Smooth muscle cell (in vitro differentiated cells): ENCODE results near the gene IGF2BP3. TPM values are rescaled to one million over a fixed set of nuclear protein-coding genes. Genes with fewer than 3 reads are reported as not detected.

Experiments used
- DNase-seq: peaks from one replicate; lab custom pipeline; 2025; ENCODE audit not compliant: unreplicated experiment; lab: John Stamatoyannopoulos, UW
- H2AFZ ChIP-seq: fragments of 200-600 bp; sonication (generic); 2 replicates; pipeline ENCODE4 v1.6.0; 2016; ENCODE audit warnings: antibody characterized with exemption, low read depth, mild to moderate bottlenecking
- H3F3A ChIP-seq: fragments of 200-600 bp; sonication (generic); 2 replicates; pipeline ENCODE4 v1.6.0; 2017; ENCODE audit warnings: antibody characterized with exemption, low read depth
- H3K27ac ChIP-seq: fragments of 200-600 bp; sonication (generic); 2 replicates; pipeline ENCODE4 v1.5.1; 2016; ENCODE audit warnings: low read depth, mild to moderate bottlenecking
- H3K27me3 ChIP-seq: fragments of 200-600 bp; sonication (generic); 2 replicates; pipeline ENCODE4 v1.6.1; 2016; ENCODE audit warnings: low read depth, mild to moderate bottlenecking
- H3K36me3 ChIP-seq: fragments of 200-600 bp; sonication (generic); 2 replicates; pipeline ENCODE4 v1.5.1; 2016; ENCODE audit warnings: low read depth
- H3K4me1 ChIP-seq: fragments of 200-600 bp; sonication (generic); 2 replicates; pipeline ENCODE4 v1.5.1; 2016; ENCODE audit warnings: low read depth
- H3K4me2 ChIP-seq: fragments of 200-600 bp; sonication (generic); 2 replicates; pipeline ENCODE4 v1.6.0; 2016; ENCODE audit warnings: mild to moderate bottlenecking
- H3K4me3 ChIP-seq: fragments of 200-600 bp; sonication (generic); 2 replicates; pipeline ENCODE4 v1.5.1; 2016; ENCODE audit warnings: mild to moderate bottlenecking
- H3K79me2 ChIP-seq: fragments of 200-600 bp; sonication (generic); 2 replicates; pipeline ENCODE4 v1.6.0; 2016; ENCODE audit warnings: low read depth, mild to moderate bottlenecking
- H3K9ac ChIP-seq: fragments of 200-600 bp; sonication (generic); 2 replicates; pipeline ENCODE4 v1.6.0; 2016; ENCODE audit warnings: low read depth
- H3K9me3 ChIP-seq: fragments of 200-600 bp; sonication (generic); replicated peaks from 2 replicates; pipeline ENCODE4 v1.5.1; 2016; ENCODE audit warnings: low read depth
- H4K20me1 ChIP-seq: fragments of 200-600 bp; sonication (generic); 2 replicates; pipeline ENCODE4 v1.6.0; 2016; ENCODE audit warnings: low read depth
- CTCF ChIP-seq: fragments of 200-600 bp; sonication (generic); IDR thresholded peaks from 2 replicates; pipeline ENCODE4 v1.5.1; 2017; ENCODE audit warnings: borderline replicate concordance, mild to moderate bottlenecking, antibody characterized with exemption; ENCODE audit not compliant: insufficient read depth, poor library complexity, severe bottlenecking
- WGBS: methylation state at CpG from one replicate; pipeline ENCODE4 v1.1.7; 2016; ENCODE audit warnings: low lambda C conversion rate; 5-methylcytosine and 5-hydroxymethylcytosine counted together
- polyA plus RNA-seq: library from polyadenylated mRNA; unstranded; fragments of >200 nt; fragmentation: Nextera tagmentation; extraction: Ambion mirVana; gene quantifications from 2 replicates; pipeline ENCODE4 v1.2.1, GENCODE V29; 2016
- total RNA-seq: library from RNA; depleted of rRNA; stranded (reverse); fragments of >200 nt; gene quantifications from 2 replicates; pipeline ENCODE4 v1.2.3, GENCODE V29; 2014

The IGF2BP3 gene
- total and polyA plus RNA-seq, 2 experiments from 2014 or later, result 7.9 to 35.2 TPM

- H3K27ac ChIP-seq, result peak overlapping the region; percentile 32
- H3F3A ChIP-seq, result peaks cover 4% of the 10 kb centered on the region
- H3K79me2 ChIP-seq, result peaks cover 24% of the 10 kb centered on the region
- no peak overlapping the region for H3K9ac ChIP-seq
- H2AFZ ChIP-seq, result no peak overlapping the region
- WGBS, result 71% methylated on average over 4 of the region's 4 CpGs
- H3K36me3 ChIP-seq, result no peaks in the 10 kb centered on the region
- H3K4me2 ChIP-seq, result peak overlapping the region; percentile 10
- no peak overlapping the region for H3K4me3 ChIP-seq
- no peak for DNase-seq
- no peak for TF ChIP-seq CTCF
- no peaks in the 10 kb centered on the region for H3K27me3 ChIP-seq
- H4K20me1 ChIP-seq, result peaks cover 40% of the 10 kb centered on the region
- H3K4me1 ChIP-seq, result no peaks in the 10 kb centered on the region
- H3K9me3 ChIP-seq, result no peaks in the 10 kb centered on the region
These were observed 89.7 kb downstream of the IGF2BP3 start for GRCh38 chr7:23380556-23380955.

DNA sequence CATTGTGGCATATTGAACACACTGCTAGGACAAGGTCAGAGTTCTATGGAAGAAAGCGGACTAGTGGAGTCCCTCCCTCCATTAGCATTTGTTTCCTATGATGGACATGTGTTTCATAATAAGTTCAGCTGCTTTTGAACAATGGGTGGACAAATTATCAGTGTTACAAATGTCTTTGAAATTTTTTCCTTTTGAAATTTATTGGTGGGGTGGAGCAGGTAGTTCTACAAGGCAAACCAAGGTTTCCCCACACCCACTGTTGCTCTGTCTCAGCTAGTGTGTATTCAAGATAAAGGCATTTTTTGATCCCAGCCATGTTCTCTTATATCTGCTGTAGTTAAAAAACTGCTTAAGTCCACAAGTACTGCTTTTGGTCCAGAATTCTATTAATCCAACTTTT is 91.3 kb downstream of the IGF2BP3 start:
- peaks cover 46% of the 10 kb centered on the region for H4K20me1 ChIP-seq
- H3K79me2 ChIP-seq, result peaks cover 26% of the 10 kb centered on the region

DNA sequence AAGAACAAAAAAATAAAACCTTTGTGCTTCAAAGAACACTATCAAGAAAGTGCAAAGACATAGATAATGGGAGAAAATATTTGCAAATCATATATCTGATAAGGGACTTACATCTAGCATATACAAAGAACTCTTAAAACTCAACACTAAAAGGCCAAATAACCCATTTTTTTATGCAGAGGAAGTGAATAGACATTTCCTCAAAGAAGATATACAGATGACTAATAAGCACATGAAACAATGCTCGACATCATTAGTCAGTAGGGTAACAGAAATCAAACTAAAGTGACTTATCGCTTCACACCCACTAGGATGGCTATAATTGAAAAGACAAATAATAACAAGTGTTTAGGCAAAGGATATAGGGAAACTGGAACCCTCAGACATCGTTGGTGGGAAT is 93.2 kb downstream of the IGF2BP3 start:
- WGBS, result 67% methylated on average over 3 of the region's 3 CpGs
- no peaks in the 10 kb centered on the region for H3K27me3 ChIP-seq
- no peak overlapping the region for H3K9ac ChIP-seq
- no peak for DNase-seq
- H3K9me3 ChIP-seq, result no peaks in the 10 kb centered on the region
- H3K27ac ChIP-seq, result no peak overlapping the region
- H2AFZ ChIP-seq, result no peak overlapping the region
- H3K4me3 ChIP-seq, result no peak overlapping the region
- no peak overlapping the region for H3K4me2 ChIP-seq
- no peak for TF ChIP-seq CTCF
- peaks cover 26% of the 10 kb centered on the region for H3K79me2 ChIP-seq
- no peaks in the 10 kb centered on the region for H3K4me1 ChIP-seq
- H3F3A ChIP-seq, result peaks cover 10% of the 10 kb centered on the region
- peaks cover 60% of the 10 kb centered on the region for H4K20me1 ChIP-seq
- no peaks in the 10 kb centered on the region for H3K36me3 ChIP-seq

More for the DNA sequence above, 91.3 kb downstream of the IGF2BP3 start:
- peaks cover 4% of the 10 kb centered on the region for H3F3A ChIP-seq
- H3K4me3 ChIP-seq, result no peak overlapping the region
- H3K9ac ChIP-seq, result no peak overlapping the region
- no peaks in the 10 kb centered on the region for H3K27me3 ChIP-seq
- TF ChIP-seq CTCF, result no peak
- H2AFZ ChIP-seq, result no peak overlapping the region
- no peaks in the 10 kb centered on the region for H3K4me1 ChIP-seq
- H3K9me3 ChIP-seq, result no peaks in the 10 kb centered on the region
- H3K27ac ChIP-seq, result no peak overlapping the region
- DNase-seq, result no peak
- H3K36me3 ChIP-seq, result no peaks in the 10 kb centered on the region
- WGBS, result 100% methylated on average over 1 of the region's 1 CpG
- H3K4me2 ChIP-seq, result no peak overlapping the region
